OCI-LY3 (cell line): ENCODE data around the gene BRAP.

ENCODE experiments used
- EZH2phosphoT487 ChIP-seq: fragments of 200-600 bp; shearing (Covaris generic); IDR thresholded peaks from 2 replicates; pipeline ENCODE4 v1.6.1; 2018; ENCODE audit warnings: antibody characterized with exemption, mixed run types, low read depth
- TF ChIP-seq, protein P1 (sequence below): fragments of 200-600, 300-600 bp; sonication (generic); IDR thresholded peaks from 2 replicates; pipeline ENCODE4 v1.5.1; 2014; ENCODE audit warnings: antibody characterized with exemption, low read length, low read depth

DNA sequence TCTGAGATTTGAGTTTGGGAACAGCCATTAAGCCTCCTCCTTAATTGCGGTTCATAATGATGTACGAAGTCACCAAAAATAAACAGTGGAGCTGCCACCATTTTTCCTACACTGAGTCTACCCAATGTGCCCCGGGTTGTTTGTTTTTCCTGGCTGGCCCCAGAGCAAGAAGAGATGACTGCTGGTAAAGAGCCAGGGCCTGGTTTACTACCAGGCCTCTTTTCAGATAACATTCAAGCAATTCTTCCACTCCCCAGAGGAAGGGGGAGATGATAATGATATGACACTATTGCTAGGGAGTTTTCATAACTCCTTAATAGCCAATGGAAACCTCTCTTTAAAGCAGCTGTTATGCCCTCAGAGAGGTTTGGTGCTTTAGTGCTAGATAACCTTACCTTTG is 42.3 kb downstream of the BRAP start:
- no peak for TF ChIP-seq EZH2phosphoT487
- TF ChIP-seq, protein P1, sequence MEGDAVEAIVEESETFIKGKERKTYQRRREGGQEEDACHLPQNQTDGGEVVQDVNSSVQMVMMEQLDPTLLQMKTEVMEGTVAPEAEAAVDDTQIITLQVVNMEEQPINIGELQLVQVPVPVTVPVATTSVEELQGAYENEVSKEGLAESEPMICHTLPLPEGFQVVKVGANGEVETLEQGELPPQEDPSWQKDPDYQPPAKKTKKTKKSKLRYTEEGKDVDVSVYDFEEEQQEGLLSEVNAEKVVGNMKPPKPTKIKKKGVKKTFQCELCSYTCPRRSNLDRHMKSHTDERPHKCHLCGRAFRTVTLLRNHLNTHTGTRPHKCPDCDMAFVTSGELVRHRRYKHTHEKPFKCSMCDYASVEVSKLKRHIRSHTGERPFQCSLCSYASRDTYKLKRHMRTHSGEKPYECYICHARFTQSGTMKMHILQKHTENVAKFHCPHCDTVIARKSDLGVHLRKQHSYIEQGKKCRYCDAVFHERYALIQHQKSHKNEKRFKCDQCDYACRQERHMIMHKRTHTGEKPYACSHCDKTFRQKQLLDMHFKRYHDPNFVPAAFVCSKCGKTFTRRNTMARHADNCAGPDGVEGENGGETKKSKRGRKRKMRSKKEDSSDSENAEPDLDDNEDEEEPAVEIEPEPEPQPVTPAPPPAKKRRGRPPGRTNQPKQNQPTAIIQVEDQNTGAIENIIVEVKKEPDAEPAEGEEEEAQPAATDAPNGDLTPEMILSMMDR, result no peak
